Hepatocyte (in vitro differentiated cells): ENCODE results near the gene APOF.

Source experiments
- CTCF ChIP-seq: fragments of 200-600 bp; sonication (generic); IDR thresholded peaks from 2 replicates; pipeline ENCODE4 v1.5.1; 2016; ENCODE audit warnings: antibody characterized with exemption, mild to moderate bottlenecking; ENCODE audit not compliant: poor library complexity
- EZH2 ChIP-seq: fragments of 200-600 bp; sonication (generic); IDR thresholded peaks from 2 replicates; pipeline ENCODE4 v1.6.1; 2016; ENCODE audit warnings: antibody characterized with exemption, mild to moderate bottlenecking, borderline replicate concordance

DNA sequence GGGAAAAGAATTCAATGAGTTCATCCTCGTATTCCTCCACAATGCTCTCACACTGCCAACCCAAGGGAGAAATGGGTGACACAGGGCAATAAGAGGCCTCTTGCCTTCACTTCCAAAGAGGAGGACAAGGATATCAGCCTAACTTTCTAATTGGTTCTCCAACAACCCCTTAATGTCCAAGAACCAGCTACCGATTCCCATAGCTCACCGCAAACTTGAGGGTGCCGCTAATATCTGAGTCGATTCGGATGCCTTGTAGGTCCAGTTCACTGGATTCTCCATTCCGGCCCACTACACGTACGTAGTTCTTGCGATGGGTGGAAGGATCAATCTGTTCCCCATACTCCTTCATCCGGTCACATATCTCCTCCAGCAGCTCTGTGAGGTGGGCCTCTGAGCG, 51.7 kb downstream of the APOF start:
- TF ChIP-seq CTCF = no peak
- no peak for TF ChIP-seq EZH2
